Coronary artery (tissue), 2 donors: Measurements from ENCODE around the gene SPATA6L.
"Not testable (repeated sequence)": the region's sequence is repeated elsewhere in the genome, so short reads cannot be mapped to it uniquely, and the experiment has no call there.

Source experiments
- DNase-seq: peaks from one replicate; pipeline ENCODE4 v3.0.0-alpha.2; 2017; ENCODE audit warnings: low spot score
- H3K27ac ChIP-seq, 2 donors: fragments of 200-600 bp; sonication (generic); one replicate each; pipeline ENCODE4 v1.5.1; 2016 to 2019
- H3K4me3 ChIP-seq: fragments of 200-600 bp; sonication (generic); 2 replicates; pipeline ENCODE4 v1.5.1; 2016; ENCODE audit warnings: mild to moderate bottlenecking, moderate library complexity
- TF ChIP-seq, protein P1 (sequence below): fragments of 200-600 bp; sonication (generic); IDR thresholded peaks from one replicate; pipeline ENCODE4 v1.5.1; 2019; ENCODE audit warnings: antibody characterized with exemption

The SPATA6L gene

DNA sequence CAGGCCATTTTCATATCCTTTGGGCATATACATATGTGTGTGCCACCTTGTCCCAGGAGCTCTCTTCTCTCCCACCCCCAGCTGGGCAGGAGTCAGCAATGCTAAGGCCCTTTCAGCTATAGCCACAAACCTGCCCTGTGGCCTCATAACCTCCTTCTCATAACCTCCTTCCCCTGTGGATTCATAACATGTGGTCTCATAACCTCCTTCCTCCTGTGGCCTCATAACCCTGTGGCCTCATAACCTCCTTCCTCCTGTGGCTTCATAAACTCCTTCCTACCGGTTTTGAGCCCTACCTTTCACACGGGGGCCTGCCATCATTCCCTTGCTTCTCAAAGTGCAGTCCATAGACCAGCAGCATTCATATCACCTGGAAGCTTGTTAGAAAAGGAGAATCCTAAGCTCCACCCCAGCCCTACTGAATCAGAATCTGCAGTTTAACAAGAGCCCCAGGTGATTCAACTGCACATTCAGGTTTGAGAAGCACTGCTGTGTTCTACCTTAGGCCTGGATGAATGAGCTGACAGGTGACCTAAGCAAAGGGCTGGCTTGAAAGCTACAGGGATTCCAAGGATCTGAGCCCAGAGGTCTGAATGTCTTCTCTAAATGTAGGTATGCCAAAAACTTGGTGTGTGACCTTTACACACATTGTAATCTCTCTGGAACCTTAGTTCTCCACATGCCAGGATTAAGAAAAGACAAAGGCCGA, 46.1 kb downstream of the SPATA6L start:
- DNase-seq, result no peak
- Histone ChIP-seq H3K27ac (no peak overlapping the region), H3K4me3 (no peak overlapping the region)
- TF ChIP-seq, protein P1, sequence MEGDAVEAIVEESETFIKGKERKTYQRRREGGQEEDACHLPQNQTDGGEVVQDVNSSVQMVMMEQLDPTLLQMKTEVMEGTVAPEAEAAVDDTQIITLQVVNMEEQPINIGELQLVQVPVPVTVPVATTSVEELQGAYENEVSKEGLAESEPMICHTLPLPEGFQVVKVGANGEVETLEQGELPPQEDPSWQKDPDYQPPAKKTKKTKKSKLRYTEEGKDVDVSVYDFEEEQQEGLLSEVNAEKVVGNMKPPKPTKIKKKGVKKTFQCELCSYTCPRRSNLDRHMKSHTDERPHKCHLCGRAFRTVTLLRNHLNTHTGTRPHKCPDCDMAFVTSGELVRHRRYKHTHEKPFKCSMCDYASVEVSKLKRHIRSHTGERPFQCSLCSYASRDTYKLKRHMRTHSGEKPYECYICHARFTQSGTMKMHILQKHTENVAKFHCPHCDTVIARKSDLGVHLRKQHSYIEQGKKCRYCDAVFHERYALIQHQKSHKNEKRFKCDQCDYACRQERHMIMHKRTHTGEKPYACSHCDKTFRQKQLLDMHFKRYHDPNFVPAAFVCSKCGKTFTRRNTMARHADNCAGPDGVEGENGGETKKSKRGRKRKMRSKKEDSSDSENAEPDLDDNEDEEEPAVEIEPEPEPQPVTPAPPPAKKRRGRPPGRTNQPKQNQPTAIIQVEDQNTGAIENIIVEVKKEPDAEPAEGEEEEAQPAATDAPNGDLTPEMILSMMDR, result no peak

DNA sequence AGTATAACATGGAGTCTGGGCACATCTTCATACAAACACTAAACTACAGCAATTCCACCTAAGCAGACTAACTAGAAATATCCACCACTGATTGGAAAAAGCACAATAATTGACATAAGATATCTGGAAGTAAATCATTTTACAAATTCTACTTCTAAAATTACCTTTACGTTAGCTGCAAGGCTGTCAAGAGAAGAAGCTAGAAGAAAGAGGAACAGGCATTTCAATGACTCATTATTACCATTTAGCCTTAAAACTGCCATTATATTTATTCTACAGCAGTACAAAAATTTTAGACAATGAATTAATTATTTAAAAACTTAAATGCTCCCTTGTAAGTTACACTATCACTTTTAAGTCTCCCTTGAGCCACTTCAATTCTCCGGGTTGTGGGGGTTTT, 47.6 kb downstream of the SPATA6L start:
- TF ChIP-seq, protein P1, result no peak

DNA sequence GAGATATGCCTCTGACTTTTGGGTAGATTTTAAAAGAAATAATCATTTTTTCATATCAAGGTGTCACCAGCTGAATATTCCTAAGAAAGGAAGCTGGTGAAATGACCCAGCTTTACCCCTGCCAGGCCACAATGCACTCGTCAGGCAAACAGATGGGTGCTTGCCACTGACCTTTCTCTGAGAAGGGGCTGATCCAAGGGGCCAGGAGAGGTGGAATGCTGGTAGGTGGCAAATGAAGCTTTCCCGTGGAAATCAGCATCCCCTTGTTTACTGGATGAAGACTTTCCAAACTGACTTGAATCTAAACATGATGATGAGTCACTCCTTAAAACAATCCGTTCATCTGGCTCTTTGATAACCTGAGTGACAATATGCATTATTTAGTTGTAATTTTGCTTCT, 48.5 kb downstream of the SPATA6L start:
- TF ChIP-seq, protein P1, result no peak
- DNase-seq, result no peak
- H3K4me3 ChIP-seq, result no peak overlapping the region

More for the DNA sequence above, 47.6 kb downstream of the SPATA6L start:
- H3K4me3 ChIP-seq, result no peak overlapping the region
- no peak for DNase-seq
- no peak overlapping the region for H3K27ac ChIP-seq

DNA sequence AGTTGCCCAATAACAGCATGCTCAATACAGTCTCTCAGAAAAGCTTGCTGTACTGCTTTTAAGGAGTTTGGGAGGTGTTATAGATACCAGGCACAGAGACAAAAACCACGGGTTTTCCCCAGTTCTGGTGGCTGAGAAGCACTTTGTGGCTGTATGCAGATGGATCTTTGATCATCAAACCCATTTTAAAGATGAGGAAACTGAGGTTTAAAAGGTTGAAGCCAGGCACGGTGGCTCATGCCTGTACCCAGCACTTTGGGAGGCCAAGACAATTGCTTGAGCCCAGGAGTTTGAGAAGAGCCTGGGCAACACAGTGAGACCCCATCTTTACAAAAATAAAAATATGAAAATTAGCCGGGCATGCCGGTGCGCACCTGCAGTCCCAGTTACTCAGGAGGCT, 50.5 kb downstream of the SPATA6L start:
- TF ChIP-seq, protein P1, result no peak
- no peak overlapping the region for H3K4me3 ChIP-seq
- DNase-seq, result no peak
- no peak overlapping the region for H3K27ac ChIP-seq

More for the DNA sequence above, 48.5 kb downstream of the SPATA6L start:
- no peak overlapping the region for H3K27ac ChIP-seq

DNA sequence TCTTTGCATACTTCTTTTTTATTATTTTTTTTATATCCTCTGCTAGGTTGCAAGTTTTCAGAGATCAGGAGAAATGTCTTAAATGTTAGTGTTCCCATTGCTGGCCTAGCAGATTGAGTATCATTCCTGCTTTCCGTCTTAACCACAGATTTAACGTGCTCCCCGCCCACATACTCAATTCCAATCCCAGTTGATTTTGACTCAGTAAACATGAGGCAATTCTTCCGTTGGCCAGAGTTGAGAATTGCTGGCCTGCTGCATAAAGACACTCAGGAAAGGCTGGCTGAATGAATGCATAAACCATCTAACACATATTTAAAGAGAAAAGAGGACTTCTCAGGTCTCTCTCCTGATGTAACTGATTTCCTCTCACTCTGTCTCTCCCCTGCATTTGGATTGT, 51.0 kb downstream of the SPATA6L start:
- no peak for DNase-seq
- H3K4me3 ChIP-seq, result no peak overlapping the region
- no peak overlapping the region for H3K27ac ChIP-seq
- TF ChIP-seq, protein P1, result no peak

DNA sequence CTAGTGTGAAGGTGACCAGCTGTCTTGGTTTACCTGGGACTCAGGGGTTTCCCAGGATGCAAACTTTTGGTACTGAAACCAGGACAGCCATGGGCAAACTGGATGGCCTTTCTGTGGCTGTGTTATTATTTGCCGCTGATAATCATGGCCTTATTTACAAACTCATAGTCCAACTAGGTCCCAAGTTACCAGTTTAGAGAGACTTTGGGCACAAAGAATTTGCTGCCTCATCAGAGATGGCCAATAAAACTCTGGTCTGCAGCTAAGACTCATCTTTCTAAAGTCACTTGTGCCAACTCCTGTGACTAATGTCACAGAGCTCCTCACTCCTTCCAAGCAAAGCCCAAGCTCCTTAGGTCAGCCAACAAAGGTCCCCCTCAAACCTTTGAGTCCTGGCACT, 51.7 kb downstream of the SPATA6L start:
- TF ChIP-seq, protein P1, result no peak
- no peak overlapping the region for H3K4me3 ChIP-seq
- H3K27ac ChIP-seq, result no peak overlapping the region
- no peak for DNase-seq

DNA sequence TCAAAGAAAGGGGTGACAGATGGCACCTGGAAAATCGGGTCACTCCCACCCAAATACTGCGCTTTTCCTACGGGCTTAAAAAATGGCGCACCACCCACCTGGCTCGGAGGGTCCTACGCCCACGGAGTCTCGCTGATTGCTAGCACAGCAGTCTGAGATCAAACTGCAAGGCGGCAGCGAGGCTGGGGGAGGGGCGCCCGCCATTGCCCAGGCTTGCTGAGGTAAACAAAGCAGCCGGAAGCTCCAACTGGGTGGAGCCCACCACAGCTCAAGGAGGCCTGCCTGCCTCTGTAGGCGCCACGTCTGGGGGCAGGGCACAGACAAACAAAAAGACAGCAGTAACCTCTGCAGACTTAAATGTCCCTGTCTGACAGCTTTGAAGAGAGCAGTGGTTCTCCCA, 60.2 kb downstream of the SPATA6L start:
- DNase-seq, result not testable (repeated sequence)

More for the DNA sequence above, 60.2 kb downstream of the SPATA6L start:
- not testable (repeated sequence) for H3K4me3 ChIP-seq, H3K27ac ChIP-seq
